ENCODE results near the gene PBX3. TPM values are rescaled to one million over a fixed set of nuclear protein-coding genes. Genes with fewer than 3 reads are reported as not detected.

PBX3 gene
- total RNA-seq, 6 experiments from 2014 or later = 13.0 to 20.2 (median 15.0) TPM

- intact Hi-C loops (cut with DNase I) = no loop called here
- H3K9me3 ChIP-seq = no peaks in the 10 kb centered on the region
These were observed 63.8 kb downstream of the PBX3 start for GRCh38 chr9:125811002-125811401.

GRCh38 chr9:125812403-125812802 is 65.2 kb downstream of the PBX3 start:
- H3K4me3 ChIP-seq = no peak overlapping the region
- no peak for TF ChIP-seq CTCF (IDR thresholded peaks at IDR 0.05)
- no peak for TF ChIP-seq POLR2A (IDR thresholded peaks at IDR 0.05)
- no peaks in the 10 kb centered on the region for H3K27me3 ChIP-seq
- ATAC-seq = no peak
- 93% methylated on average over 6 of the region's 6 CpGs for WGBS (ENCODE audit: insufficient coverage, low coverage, low lambda C conversion rate, missing lambda C conversion rate)
- H3K27ac ChIP-seq = no peak overlapping the region
- no peaks in the 10 kb centered on the region for H3K36me3 ChIP-seq
- no peaks in the 10 kb centered on the region for H3K9me3 ChIP-seq
- H3K4me1 ChIP-seq = no peaks in the 10 kb centered on the region
- intact Hi-C loops (cut with DNase I) = no loop called here
- no peak for DNase-seq

More at GRCh38 chr9:125811002-125811401, 63.8 kb downstream of the PBX3 start:
- H3K4me3 ChIP-seq = no peak overlapping the region
- no peak for ATAC-seq
- no peak for DNase-seq
- no peaks in the 10 kb centered on the region for H3K36me3 ChIP-seq
- H3K4me1 ChIP-seq = no peaks in the 10 kb centered on the region
- TF ChIP-seq CTCF (IDR thresholded peaks at IDR 0.05) = no peak
- no peak for TF ChIP-seq POLR2A (IDR thresholded peaks at IDR 0.05)
- H3K27me3 ChIP-seq = no peaks in the 10 kb centered on the region
- H3K27ac ChIP-seq = no peak overlapping the region
- 92% methylated on average over 3 of the region's 3 CpGs for WGBS (ENCODE audit: insufficient coverage, low coverage, low lambda C conversion rate, missing lambda C conversion rate)

GRCh38 chr9:125815568-125815967 is 68.4 kb downstream of the PBX3 start:
- no peak overlapping the region for H3K27ac ChIP-seq
- no peak overlapping the region for H3K4me3 ChIP-seq
- H3K27me3 ChIP-seq = no peaks in the 10 kb centered on the region
- intact Hi-C loops (cut with DNase I) = no loop called here
- ATAC-seq (no peak), DNase-seq (no peak)
- TF ChIP-seq POLR2A (IDR thresholded peaks at IDR 0.05) (no peak), CTCF (IDR thresholded peaks at IDR 0.05) (no peak)
- H3K9me3 ChIP-seq = no peaks in the 10 kb centered on the region
- no CpG with 5 or more reads among the region's 1 CpG for WGBS (ENCODE audit: insufficient coverage, low coverage, low lambda C conversion rate, missing lambda C conversion rate)
- H3K36me3 ChIP-seq = no peaks in the 10 kb centered on the region
- H3K4me1 ChIP-seq = no peaks in the 10 kb centered on the region

GRCh38 chr9:125816321-125816720 is 69.1 kb downstream of the PBX3 start:
- no peak for TF ChIP-seq POLR2A (IDR thresholded peaks at IDR 0.05)
- TF ChIP-seq CTCF (IDR thresholded peaks at IDR 0.05) = no peak

More at GRCh38 chr9:125816321-125816720, 69.1 kb downstream of the PBX3 start:
- H3K27me3 ChIP-seq = no peaks in the 10 kb centered on the region
- no peak overlapping the region for H3K4me3 ChIP-seq
- no peak overlapping the region for H3K27ac ChIP-seq
- WGBS (ENCODE audit: insufficient coverage, low coverage, low lambda C conversion rate, missing lambda C conversion rate) = 100% methylated on average over 5 of the region's 5 CpGs
- no peak for ATAC-seq
- no peaks in the 10 kb centered on the region for H3K4me1 ChIP-seq
- no peaks in the 10 kb centered on the region for H3K36me3 ChIP-seq
- intact Hi-C loops (cut with DNase I) = no loop called here
- no peaks in the 10 kb centered on the region for H3K9me3 ChIP-seq
- DNase-seq = no peak
